H9 (cell line): ENCODE data around the gene DOHH. TPM values are rescaled to one million over a fixed set of nuclear protein-coding genes. Genes with fewer than 3 reads are reported as not detected.
A peak's percentile ranks its signal among the peaks of the same experiment; 100 is the strongest.

Source experiments
- DNase-seq: peaks from one replicate; pipeline ENCODE4 v3.0.0-alpha.2; 2017
- H2AFZ ChIP-seq: one replicate; pipeline ENCODE4 v1.6.1; 2013; ENCODE audit warnings: mild to moderate bottlenecking, low read length, control low read depth, moderate library complexity
- H2AK5ac ChIP-seq: 2 replicates; pipeline ENCODE4 v1.6.1; 2013; ENCODE audit warnings: low read length, control low read depth, mixed read lengths; ENCODE audit not compliant: insufficient read length
- H2BK120ac ChIP-seq: one replicate; pipeline ENCODE4 v1.6.1; 2013; ENCODE audit warnings: low read depth, mild to moderate bottlenecking, low read length, control low read depth, inconsistent platforms; ENCODE audit not compliant: poor library complexity, severe bottlenecking
- H2BK12ac ChIP-seq: 2 replicates; pipeline ENCODE4 v1.6.1; 2013; ENCODE audit warnings: low read length, control low read depth, mixed read lengths, low read depth; ENCODE audit not compliant: insufficient read length
- H2BK15ac ChIP-seq: 2 replicates; pipeline ENCODE4 v1.6.1; 2013; ENCODE audit warnings: low read depth, low read length, control low read depth
- H2BK20ac ChIP-seq: one replicate; pipeline ENCODE4 v1.6.1; 2013; ENCODE audit warnings: low read depth, mild to moderate bottlenecking, low read length, control low read depth, inconsistent platforms; ENCODE audit not compliant: poor library complexity, severe bottlenecking
- H2BK5ac ChIP-seq: 2 replicates; pipeline ENCODE4 v1.6.1; 2013; ENCODE audit warnings: low read length, control low read depth, mixed read lengths; ENCODE audit not compliant: insufficient read length
- H3K14ac ChIP-seq: 2 replicates; pipeline ENCODE4 v1.6.1; 2013; ENCODE audit warnings: low read length, control low read depth; ENCODE audit not compliant: insufficient read depth
- H3K18ac ChIP-seq: 2 replicates; pipeline ENCODE4 v1.6.1; 2013; ENCODE audit warnings: low read depth, mild to moderate bottlenecking, mixed read lengths, low read length, control low read depth; ENCODE audit not compliant: insufficient read length
- H3K23ac ChIP-seq: 2 replicates; pipeline ENCODE4 v1.6.1; 2013; ENCODE audit warnings: low read length, control low read depth, mixed read lengths, low read depth; ENCODE audit not compliant: insufficient read length
- H3K23me2 ChIP-seq: 2 replicates; pipeline ENCODE4 v1.6.1; 2013; ENCODE audit warnings: low read depth, mild to moderate bottlenecking, mixed read lengths, low read length, control low read depth; ENCODE audit not compliant: insufficient read length, poor library complexity, severe bottlenecking
- H3K27ac ChIP-seq: 2 replicates; pipeline ENCODE4 v1.5.1; 2013; ENCODE audit warnings: low read length, control low read depth, mixed read lengths, low read depth; ENCODE audit not compliant: insufficient read length
- H3K27me3 ChIP-seq: 2 replicates; pipeline ENCODE4 v1.6.1; 2013; ENCODE audit warnings: low read length, control low read depth, inconsistent platforms; ENCODE audit not compliant: insufficient read depth
- H3K4ac ChIP-seq: 2 replicates; pipeline ENCODE4 v1.6.1; 2013; ENCODE audit warnings: low read depth, mild to moderate bottlenecking, control low read depth, inconsistent platforms, low read length, moderate library complexity
- H3K4me1 ChIP-seq: 2 replicates; pipeline ENCODE4 v1.6.1; 2013; ENCODE audit warnings: low read length, control low read depth, inconsistent platforms; ENCODE audit not compliant: insufficient read depth
- H3K4me2 ChIP-seq: 2 replicates; pipeline ENCODE4 v1.6.1; 2013; ENCODE audit warnings: low read length, control low read depth, mixed read lengths; ENCODE audit not compliant: insufficient read length, insufficient read depth
- H3K56ac ChIP-seq: 2 replicates; pipeline ENCODE4 v1.6.1; 2013; ENCODE audit warnings: low read depth, mild to moderate bottlenecking, mixed read lengths, low read length, control low read depth; ENCODE audit not compliant: insufficient read length
- H3K79me1 ChIP-seq: 2 replicates; pipeline ENCODE4 v1.6.1; 2013; ENCODE audit warnings: low read depth, mild to moderate bottlenecking, moderate library complexity, low read length, control low read depth, inconsistent platforms; ENCODE audit not compliant: insufficient read depth, poor library complexity, severe bottlenecking
- H3K79me2 ChIP-seq: 2 replicates; pipeline ENCODE4 v1.6.1; 2013; ENCODE audit warnings: low read length, control low read depth, inconsistent platforms; ENCODE audit not compliant: insufficient read depth
- H3K9ac ChIP-seq: 2 replicates; pipeline ENCODE4 v1.6.1; 2013; ENCODE audit warnings: low read length, control low read depth, mixed read lengths; ENCODE audit not compliant: insufficient read length; ENCODE audit errors: extremely low read depth
- H3K9me3 ChIP-seq: one replicate; pipeline ENCODE4 v1.6.1; 2013; ENCODE audit warnings: low read depth, low read length, inconsistent platforms; ENCODE audit not compliant: control insufficient read depth
- H3T11ph ChIP-seq: one replicate; pipeline ENCODE4 v1.6.1; 2013; ENCODE audit warnings: mild to moderate bottlenecking, low read length, control low read depth, inconsistent platforms
- H4K20me1 ChIP-seq: one replicate; pipeline ENCODE4 v1.6.1; 2013; ENCODE audit not compliant: control insufficient read depth, insufficient read length, insufficient read depth
- H4K5ac ChIP-seq: 2 replicates; pipeline ENCODE4 v1.6.1; 2013; ENCODE audit warnings: low read depth, mild to moderate bottlenecking, mixed read lengths, low read length, control low read depth; ENCODE audit not compliant: insufficient read length
- H4K8ac ChIP-seq: replicated peaks from 2 replicates; pipeline ENCODE4 v1.6.1; 2013; ENCODE audit warnings: low read length, control low read depth, mixed read lengths, low read depth; ENCODE audit not compliant: insufficient read length
- H4K91ac ChIP-seq: 2 replicates; pipeline ENCODE4 v1.6.1; 2013; ENCODE audit warnings: low read depth, mild to moderate bottlenecking, moderate library complexity, mixed read lengths, low read length, control low read depth; ENCODE audit not compliant: insufficient read length
- H3K27ac Mint-ChIP-seq, 3 experiments: 2 replicates in 2 of 3; 3 replicates in 1 of 3; pipeline ENCODE4 v1.8.0; 2020 to 2021; ENCODE audit warnings: mixed read lengths in 3 of 3, mild to moderate bottlenecking in 1 of 3, moderate library complexity in 1 of 3
- H3K27me3 Mint-ChIP-seq: 2 replicates; pipeline ENCODE4 v1.8.0; 2021; ENCODE audit warnings: low read depth, mild to moderate bottlenecking, moderate library complexity, mixed read lengths
- H3K36me3 Mint-ChIP-seq, 3 experiments: 2 replicates in 2 of 3; 3 replicates in 1 of 3; pipeline ENCODE4 v1.8.0; 2020 to 2021; ENCODE audit warnings: low read depth in 3 of 3, mixed read lengths in 3 of 3; ENCODE audit not compliant: insufficient read depth in 1 of 3
- H3K4me1 Mint-ChIP-seq, 2 experiments: 2 replicates each; pipeline ENCODE4 v1.8.0; 2020; ENCODE audit warnings: mixed read lengths in 2 of 2
- H3K4me3 Mint-ChIP-seq, 2 experiments: 2 replicates in 1 of 2; 3 replicates in 1 of 2; pipeline ENCODE4 v1.8.0; 2020 to 2021; ENCODE audit warnings: mild to moderate bottlenecking in 2 of 2, mixed read lengths in 2 of 2, moderate library complexity in 1 of 2
- H3K9me3 Mint-ChIP-seq, 2 experiments: 2 replicates in 1 of 2; 3 replicates in 1 of 2; pipeline ENCODE4 v1.8.0; 2020; ENCODE audit warnings: mild to moderate bottlenecking in 2 of 2, mixed read lengths in 2 of 2, moderate library complexity in 1 of 2
- CTCF ChIP-seq: fragments of 200-600 bp; sonication (generic); conservative IDR thresholded peaks from 3 replicates; pipeline ENCODE4 v1.8.0; 2021; ENCODE audit warnings: antibody characterized with exemption, mild to moderate bottlenecking
- WGBS: extraction: QIAGEN DNeasy Blood & Tissue Kit; methylation state at CpG from one replicate; pipeline ENCODE4 v1.1.7; 2013; ENCODE audit warnings: missing lambda C conversion rate, low lambda C conversion rate, mixed read lengths; ENCODE audit not compliant: insufficient read length; ENCODE audit errors: extremely low coverage; 5-methylcytosine and 5-hydroxymethylcytosine counted together
- total RNA-seq: library from RNA; stranded (reverse); gene quantifications from 2 replicates; pipeline ENCODE4 v1.2.1, GENCODE V29; 2021

DOHH gene
- total RNA-seq, 1 experiment from 2014 or later, result 16.5 TPM

GRCh38 chr19:3509566-3509989, 9.1 kb upstream of the DOHH start:
- H3K27ac ChIP-seq, result no peak overlapping the region
- no peak overlapping the region for H3K4ac ChIP-seq
- no peak for TF ChIP-seq CTCF

More at GRCh38 chr19:3509566-3509989, 9.1 kb upstream of the DOHH start:
- peaks cover 3% of the 10 kb centered on the region; the same call in 1 of the 2 replicates for H3K79me2 ChIP-seq
- no peaks in the 10 kb centered on the region for H3K4me1 ChIP-seq
- H3K79me1 ChIP-seq, result no peaks in the 10 kb centered on the region
- peaks cover 15 to 41% of the 10 kb centered on the region in 2 experiments for H3K4me1 Mint-ChIP-seq
- H2BK15ac ChIP-seq, result no peak overlapping the region
- peaks cover 10 to 34% (median 19%) of the 10 kb centered on the region in 3 experiments; a peak in 6 of 7 replicates for H3K36me3 Mint-ChIP-seq
- no peak overlapping the region for H4K91ac ChIP-seq
- no peak overlapping the region for H3K56ac ChIP-seq
- no peak overlapping the region for H2AK5ac ChIP-seq
- no peak overlapping the region for H2BK120ac ChIP-seq
- H3K4me2 ChIP-seq, result no peak overlapping the region
- H3K9me3 Mint-ChIP-seq, result no peaks in the 10 kb centered on the region; a peak in 1 of 5 replicates
- H3T11ph ChIP-seq, result no peak overlapping the region
- H3K23me2 ChIP-seq, result peaks cover 15% of the 10 kb centered on the region
- peak overlapping the region in 1 of 2 experiments; percentile 22; a peak in 1 of 5 replicates for H3K4me3 Mint-ChIP-seq
- no peak overlapping the region for H3K23ac ChIP-seq
- peak overlapping the region in 2 of 3 experiments; percentile 33 to 52; a peak in 5 of 7 replicates for H3K27ac Mint-ChIP-seq
- H3K27me3 Mint-ChIP-seq, result no peaks in the 10 kb centered on the region
- no peak overlapping the region for H2AFZ ChIP-seq
- H2BK12ac ChIP-seq, result no peak overlapping the region
- H4K8ac ChIP-seq, result no peak overlapping the region
- no peaks in the 10 kb centered on the region for H3K27me3 ChIP-seq
- H3K9ac ChIP-seq, result no peak overlapping the region
- no peak for DNase-seq
- no peaks in the 10 kb centered on the region for H4K20me1 ChIP-seq
- H2BK20ac ChIP-seq, result no peak overlapping the region
- no peak overlapping the region for H3K14ac ChIP-seq
- no peak overlapping the region for H3K18ac ChIP-seq
- no peaks in the 10 kb centered on the region for H3K9me3 ChIP-seq
- no peak overlapping the region for H2BK5ac ChIP-seq
- no CpG with 5 or more reads among the region's 15 CpGs for WGBS
- H4K5ac ChIP-seq, result no peak overlapping the region
